Glutamatergic neuron (in vitro differentiated cells): ENCODE measurements around the gene EPB41L1. TPM values are rescaled to one million over a fixed set of nuclear protein-coding genes. Genes with fewer than 3 reads are reported as not detected.

ENCODE experiments used
- DNase-seq: peaks from one replicate; pipeline ENCODE4 v3.0.0; 2022
- H3K27ac Mint-ChIP-seq: one replicate; pipeline ENCODE4 v1.8.0; 2020; ENCODE audit warnings: mild to moderate bottlenecking, mixed read lengths, inconsistent platforms; ENCODE audit not compliant: unreplicated experiment
- H3K27me3 Mint-ChIP-seq: one replicate; pipeline ENCODE4 v1.8.0; 2020; ENCODE audit warnings: mild to moderate bottlenecking, moderate library complexity, mixed read lengths, inconsistent platforms; ENCODE audit not compliant: unreplicated experiment
- H3K36me3 Mint-ChIP-seq: one replicate; pipeline ENCODE4 v1.8.0; 2020; ENCODE audit warnings: mild to moderate bottlenecking, mixed read lengths, inconsistent platforms; ENCODE audit not compliant: unreplicated experiment
- H3K4me1 Mint-ChIP-seq: one replicate; pipeline ENCODE4 v1.8.0; 2020; ENCODE audit warnings: mild to moderate bottlenecking, low read depth, mixed read lengths, inconsistent platforms; ENCODE audit not compliant: unreplicated experiment
- H3K4me3 Mint-ChIP-seq: one replicate; pipeline ENCODE4 v1.8.0; 2020; ENCODE audit warnings: mild to moderate bottlenecking, mixed read lengths, inconsistent platforms; ENCODE audit not compliant: unreplicated experiment
- H3K9me3 Mint-ChIP-seq: one replicate; pipeline ENCODE4 v1.8.0; 2020; ENCODE audit warnings: mild to moderate bottlenecking, moderate library complexity, mixed read lengths, inconsistent platforms; ENCODE audit not compliant: unreplicated experiment
- total RNA-seq: library from RNA; stranded (reverse); fragmentation: NEBNext Ultra II Directional; extraction: Animal tissue kit (Norgen Biotek cat#: 25700); gene quantifications from one replicate; pipeline ENCODE4 v1.2.1, GENCODE V29; 2021; ENCODE audit not compliant: unreplicated experiment
- TF ChIP-seq, protein P1 (sequence below): fragments of 200-600 bp; sonication (generic); IDR thresholded peaks from one replicate; pipeline ENCODE4 v1.5.0; 2021; ENCODE audit not compliant: partially characterized antibody, unreplicated experiment

Gene EPB41L1
- total RNA-seq, 1 donor from 2014 or later: 54.1 TPM

- H3K36me3 Mint-ChIP-seq: no peaks in the 10 kb centered on the region
- no peaks in the 10 kb centered on the region for H3K9me3 Mint-ChIP-seq
- H3K4me1 Mint-ChIP-seq: peaks cover 6% of the 10 kb centered on the region
- TF ChIP-seq, protein P1, sequence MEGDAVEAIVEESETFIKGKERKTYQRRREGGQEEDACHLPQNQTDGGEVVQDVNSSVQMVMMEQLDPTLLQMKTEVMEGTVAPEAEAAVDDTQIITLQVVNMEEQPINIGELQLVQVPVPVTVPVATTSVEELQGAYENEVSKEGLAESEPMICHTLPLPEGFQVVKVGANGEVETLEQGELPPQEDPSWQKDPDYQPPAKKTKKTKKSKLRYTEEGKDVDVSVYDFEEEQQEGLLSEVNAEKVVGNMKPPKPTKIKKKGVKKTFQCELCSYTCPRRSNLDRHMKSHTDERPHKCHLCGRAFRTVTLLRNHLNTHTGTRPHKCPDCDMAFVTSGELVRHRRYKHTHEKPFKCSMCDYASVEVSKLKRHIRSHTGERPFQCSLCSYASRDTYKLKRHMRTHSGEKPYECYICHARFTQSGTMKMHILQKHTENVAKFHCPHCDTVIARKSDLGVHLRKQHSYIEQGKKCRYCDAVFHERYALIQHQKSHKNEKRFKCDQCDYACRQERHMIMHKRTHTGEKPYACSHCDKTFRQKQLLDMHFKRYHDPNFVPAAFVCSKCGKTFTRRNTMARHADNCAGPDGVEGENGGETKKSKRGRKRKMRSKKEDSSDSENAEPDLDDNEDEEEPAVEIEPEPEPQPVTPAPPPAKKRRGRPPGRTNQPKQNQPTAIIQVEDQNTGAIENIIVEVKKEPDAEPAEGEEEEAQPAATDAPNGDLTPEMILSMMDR: no peak
- no peak overlapping the region for H3K27ac Mint-ChIP-seq
- peaks cover 6% of the 10 kb centered on the region for H3K27me3 Mint-ChIP-seq
- no peak for DNase-seq
- no peak overlapping the region for H3K4me3 Mint-ChIP-seq
Observed at GRCh38 chr20:36183155-36183944, 28.8 kb downstream of the EPB41L1 start.

DNA sequence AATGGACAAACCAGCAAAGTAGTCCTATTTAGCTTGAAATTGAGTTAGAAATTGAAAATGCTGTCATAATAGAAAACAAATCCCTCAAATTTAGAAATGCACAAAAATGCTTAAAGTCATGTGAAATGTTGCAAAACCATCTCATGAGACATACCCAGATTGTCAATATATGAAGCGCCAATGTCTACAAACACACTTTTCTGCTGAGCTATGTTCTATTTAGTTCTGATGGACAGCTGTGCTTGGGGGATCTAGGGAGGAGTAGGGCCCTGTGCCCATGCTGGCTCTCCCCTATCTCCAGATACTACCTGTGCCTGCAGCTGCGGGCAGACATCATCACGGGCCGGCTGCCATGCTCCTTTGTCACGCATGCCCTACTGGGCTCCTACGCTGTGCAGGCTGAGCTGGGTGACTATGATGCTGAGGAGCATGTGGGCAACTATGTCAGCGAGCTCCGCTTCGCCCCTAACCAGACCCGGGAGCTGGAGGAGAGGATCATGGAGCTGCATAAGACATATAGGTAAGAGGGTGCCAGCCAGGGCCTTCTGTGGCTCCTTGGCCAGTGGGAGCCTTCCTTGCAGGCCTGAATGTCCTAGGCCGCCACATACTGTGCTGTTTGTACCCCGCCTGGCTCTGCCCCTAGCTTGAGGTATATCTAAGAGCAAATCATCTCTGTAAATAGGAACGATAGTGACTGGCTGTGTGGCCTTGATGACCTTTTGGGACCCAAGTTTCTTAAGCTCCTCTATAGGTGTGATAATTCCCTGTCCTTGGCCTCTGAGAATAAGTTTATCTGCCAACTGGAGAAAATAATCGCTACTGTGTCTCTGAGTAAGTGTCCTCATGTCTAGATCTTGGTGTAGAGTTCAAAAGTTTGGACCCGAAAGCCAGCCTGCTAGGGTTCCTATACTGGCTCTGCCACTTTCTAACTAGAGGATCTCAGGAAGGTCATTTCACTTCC lies 30.6 kb downstream of the EPB41L1 start:
- Mint-ChIP-seq H3K27me3 (peaks cover 5% of the 10 kb centered on the region), H3K36me3 (peaks cover 9% of the 10 kb centered on the region), H3K27ac (no peak overlapping the region), H3K9me3 (no peaks in the 10 kb centered on the region), H3K4me1 (peaks cover 2% of the 10 kb centered on the region), H3K4me3 (no peak overlapping the region)
- TF ChIP-seq, protein P1: no peak
- DNase-seq: no peak

GRCh38 chr20:36193977-36194712 lies 39.6 kb downstream of the EPB41L1 start:
- Mint-ChIP-seq H3K4me1 (peaks cover 2% of the 10 kb centered on the region), H3K27me3 (peaks cover 3% of the 10 kb centered on the region)
- TF ChIP-seq, protein P1: no peak

DNA sequence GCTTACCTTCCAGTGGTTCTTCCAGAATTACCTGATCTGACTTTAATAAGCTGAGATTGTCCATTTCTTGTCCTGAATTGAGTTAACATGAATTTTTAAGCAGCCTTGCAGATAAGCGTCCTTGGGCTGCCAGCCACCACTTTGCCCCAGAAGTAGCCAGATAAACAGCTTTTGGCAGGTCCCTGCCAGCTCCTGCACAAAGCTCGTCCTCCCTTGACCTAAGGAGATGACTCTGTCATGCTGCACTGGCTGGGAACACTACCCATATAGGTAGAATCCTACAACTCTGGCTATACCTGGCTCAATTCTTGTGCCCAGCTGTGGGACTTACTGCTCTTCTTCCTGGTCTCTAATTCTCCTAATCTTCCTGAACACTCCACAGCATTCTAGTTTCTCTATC lies 42.1 kb downstream of the EPB41L1 start:
- H3K27ac Mint-ChIP-seq: no peak overlapping the region
- H3K4me3 Mint-ChIP-seq: no peak overlapping the region
- no peaks in the 10 kb centered on the region for H3K9me3 Mint-ChIP-seq
- DNase-seq: no peak
- TF ChIP-seq, protein P1: no peak
- H3K4me1 Mint-ChIP-seq: peaks cover 7% of the 10 kb centered on the region
- H3K27me3 Mint-ChIP-seq: peaks cover 5% of the 10 kb centered on the region
- peaks cover 12% of the 10 kb centered on the region for H3K36me3 Mint-ChIP-seq

More at GRCh38 chr20:36193977-36194712, 39.6 kb downstream of the EPB41L1 start:
- DNase-seq: no peak
- H3K27ac Mint-ChIP-seq: no peak overlapping the region
- peak overlapping the region; percentile 37 for H3K4me3 Mint-ChIP-seq
- no peaks in the 10 kb centered on the region for H3K9me3 Mint-ChIP-seq
- H3K36me3 Mint-ChIP-seq: peaks cover 18% of the 10 kb centered on the region
